ENCODE results near the gene EPS8L1.
"Not testable (repeated sequence)": the region's sequence is repeated elsewhere in the genome, so short reads cannot be mapped to it uniquely, and the experiment has no call there.

Gene EPS8L1

DNA sequence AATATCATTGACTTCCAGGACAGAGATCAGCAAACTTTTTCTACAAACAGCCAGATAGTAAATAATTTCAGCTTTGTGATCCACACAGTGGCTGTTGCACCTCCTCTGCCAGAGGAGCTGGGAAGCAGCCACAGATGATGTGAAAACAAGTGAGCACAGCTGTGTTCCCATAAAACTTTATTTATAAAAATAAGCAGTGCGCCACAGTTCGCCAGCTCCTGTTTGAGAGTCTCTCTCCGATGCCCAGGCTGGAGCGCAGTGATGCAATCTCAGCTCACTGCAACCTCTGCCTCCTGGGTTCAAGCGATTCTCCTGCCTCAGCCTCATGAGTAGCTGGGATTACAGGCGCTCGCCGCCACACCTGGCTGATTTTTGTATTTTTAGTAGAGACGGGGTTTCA is 10.2 kb upstream of the EPS8L1 start:
- Mint-ChIP-seq H3K27me3 (ENCODE audit: low read depth) (peaks cover 53% of the 10 kb centered on the region), H3K4me1 (ENCODE audit: low read depth) (peaks cover 15% of the 10 kb centered on the region)
- not testable (repeated sequence) for H3K4me3 Mint-ChIP-seq; H3K27ac Mint-ChIP-seq; H3K36me3 Mint-ChIP-seq (ENCODE audit: low read depth); H3K9me3 Mint-ChIP-seq

DNA sequence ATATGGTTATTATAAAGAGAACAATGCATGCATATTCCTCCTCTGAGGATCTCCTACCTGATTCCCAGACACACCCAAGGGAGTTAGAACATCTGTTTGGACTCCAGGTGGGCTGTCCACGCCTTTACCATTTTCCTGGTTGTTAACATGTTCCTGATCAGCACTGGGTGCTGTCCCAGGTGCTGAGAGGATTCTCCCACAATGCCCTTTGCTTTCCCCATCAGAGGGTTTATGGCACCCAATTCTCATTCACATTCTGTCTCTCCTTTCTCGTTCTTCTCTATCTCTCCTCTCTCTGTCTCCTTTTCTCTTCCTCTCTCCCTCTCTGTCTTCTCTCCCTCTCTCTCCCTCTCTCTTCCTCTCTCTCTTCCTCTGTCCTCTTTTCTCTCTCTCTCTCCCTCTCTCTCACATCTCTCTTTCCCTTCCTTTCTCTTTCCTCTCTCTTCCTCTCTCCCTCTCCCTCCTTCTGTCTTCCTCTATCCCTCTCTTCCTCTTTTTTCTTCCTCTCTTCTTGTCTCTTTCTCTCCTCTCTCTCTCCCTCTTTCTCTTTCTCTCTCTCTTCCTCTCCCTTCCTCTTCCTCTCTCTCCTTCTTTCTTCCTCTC is 9.5 kb upstream of the EPS8L1 start:
- H3K27ac Mint-ChIP-seq = no peak overlapping the region

DNA sequence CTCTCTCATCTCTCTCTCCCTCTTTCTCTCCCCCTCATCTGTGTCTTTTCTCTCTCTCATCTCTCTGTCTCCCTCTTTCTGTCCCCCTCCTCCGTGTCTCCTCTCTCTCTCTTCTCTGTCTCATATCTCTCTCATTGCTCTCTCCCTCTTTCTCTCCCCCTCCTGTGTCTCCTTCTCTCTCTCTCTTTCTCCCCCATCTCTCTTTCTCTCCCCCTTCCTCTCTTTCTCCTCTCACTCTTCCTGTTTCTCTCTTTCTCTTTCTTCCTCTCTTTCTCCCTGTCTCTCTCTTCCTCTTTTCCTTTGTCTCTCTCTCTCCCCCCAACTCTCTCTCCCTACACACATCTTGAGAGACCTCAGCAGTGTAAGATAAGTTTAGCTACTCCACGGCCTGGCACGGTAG is 7.8 kb upstream of the EPS8L1 start:
- H3K27me3 Mint-ChIP-seq (ENCODE audit: low read depth) = peaks cover 63% of the 10 kb centered on the region
- H3K36me3 Mint-ChIP-seq (ENCODE audit: low read depth) = no peaks in the 10 kb centered on the region
- no peak overlapping the region for H3K27ac Mint-ChIP-seq
- no peaks in the 10 kb centered on the region for H3K9me3 Mint-ChIP-seq
- peaks cover 12% of the 10 kb centered on the region for H3K4me1 Mint-ChIP-seq (ENCODE audit: low read depth)
- H3K4me3 Mint-ChIP-seq = no peak overlapping the region

More for the DNA sequence above, 9.5 kb upstream of the EPS8L1 start:
- Mint-ChIP-seq H3K4me3 (no peak overlapping the region), H3K4me1 (ENCODE audit: low read depth) (peaks cover 15% of the 10 kb centered on the region), H3K9me3 (no peaks in the 10 kb centered on the region), H3K36me3 (ENCODE audit: low read depth) (no peaks in the 10 kb centered on the region), H3K27me3 (ENCODE audit: low read depth) (peaks cover 55% of the 10 kb centered on the region)

DNA sequence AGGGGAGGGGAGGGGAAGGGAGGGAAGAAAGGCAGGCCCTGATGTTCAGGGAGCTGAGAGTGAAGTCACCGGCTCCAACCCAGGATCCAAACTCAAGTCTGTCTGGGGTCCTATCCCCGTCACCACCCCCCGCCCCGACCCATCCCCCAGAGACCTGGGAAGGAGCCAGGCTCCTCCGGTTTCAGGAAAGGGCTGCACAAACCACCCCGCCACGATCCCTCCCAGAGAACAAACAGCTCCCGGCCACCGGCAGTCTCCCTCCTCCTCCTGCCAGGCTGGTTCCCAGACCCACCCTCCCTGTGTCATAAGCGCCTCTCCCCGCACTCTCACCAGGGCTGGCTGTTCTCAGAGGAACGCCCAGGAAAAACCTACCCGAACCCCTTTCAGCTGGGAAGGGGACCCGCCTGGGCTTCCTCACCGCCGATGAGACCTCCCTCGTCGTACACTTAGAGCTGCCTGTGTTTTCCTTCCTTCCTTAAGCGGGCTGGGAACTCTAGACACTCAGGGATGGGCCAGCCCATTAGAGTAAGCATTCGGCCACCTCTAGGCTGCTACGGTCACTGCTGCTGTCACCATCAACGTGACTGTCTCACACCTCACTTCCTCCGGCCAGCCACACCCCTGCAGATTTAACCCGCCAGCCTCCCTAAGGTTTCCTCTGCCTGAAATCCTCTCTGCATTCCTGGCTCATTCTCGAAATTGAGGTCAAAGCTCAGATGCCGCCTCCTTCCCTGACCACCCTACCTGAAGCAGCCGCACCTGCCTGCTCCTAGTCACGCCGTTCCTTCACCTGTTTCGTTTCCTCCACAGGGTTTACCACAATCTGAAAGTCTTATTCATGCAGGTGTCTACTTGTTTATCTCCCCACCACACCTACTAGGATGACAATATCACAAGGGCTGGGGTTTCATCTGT is 6.5 kb upstream of the EPS8L1 start:
- H3K4me3 Mint-ChIP-seq = peak overlapping the region; percentile 65
- peaks cover 9% of the 10 kb centered on the region for H3K4me1 Mint-ChIP-seq (ENCODE audit: low read depth)
- H3K9me3 Mint-ChIP-seq = no peaks in the 10 kb centered on the region
- H3K36me3 Mint-ChIP-seq (ENCODE audit: low read depth) = no peaks in the 10 kb centered on the region
- peak overlapping the region; percentile 55 for H3K27ac Mint-ChIP-seq
- peaks cover 58% of the 10 kb centered on the region for H3K27me3 Mint-ChIP-seq (ENCODE audit: low read depth)

DNA sequence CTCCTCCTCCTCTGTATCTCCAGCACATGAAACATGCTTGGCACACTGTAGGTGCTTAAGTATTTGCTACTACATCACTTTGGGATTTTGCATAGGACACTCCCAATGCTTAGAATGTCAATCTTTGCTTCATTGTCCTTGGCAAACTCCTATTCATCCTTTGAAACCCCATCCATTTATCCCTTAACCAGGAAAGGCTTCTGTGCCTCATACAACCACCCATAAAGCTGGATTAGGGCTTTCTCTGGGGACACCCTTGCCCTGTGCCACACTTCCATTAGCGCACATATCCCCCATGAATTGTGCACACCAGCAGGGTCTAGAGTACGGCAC is 5.8 kb upstream of the EPS8L1 start:
- Mint-ChIP-seq H3K4me3 (no peak overlapping the region), H3K9me3 (no peaks in the 10 kb centered on the region), H3K4me1 (ENCODE audit: low read depth) (peaks cover 9% of the 10 kb centered on the region), H3K36me3 (ENCODE audit: low read depth) (no peaks in the 10 kb centered on the region), H3K27me3 (ENCODE audit: low read depth) (peaks cover 56% of the 10 kb centered on the region), H3K27ac (no peak overlapping the region)

DNA sequence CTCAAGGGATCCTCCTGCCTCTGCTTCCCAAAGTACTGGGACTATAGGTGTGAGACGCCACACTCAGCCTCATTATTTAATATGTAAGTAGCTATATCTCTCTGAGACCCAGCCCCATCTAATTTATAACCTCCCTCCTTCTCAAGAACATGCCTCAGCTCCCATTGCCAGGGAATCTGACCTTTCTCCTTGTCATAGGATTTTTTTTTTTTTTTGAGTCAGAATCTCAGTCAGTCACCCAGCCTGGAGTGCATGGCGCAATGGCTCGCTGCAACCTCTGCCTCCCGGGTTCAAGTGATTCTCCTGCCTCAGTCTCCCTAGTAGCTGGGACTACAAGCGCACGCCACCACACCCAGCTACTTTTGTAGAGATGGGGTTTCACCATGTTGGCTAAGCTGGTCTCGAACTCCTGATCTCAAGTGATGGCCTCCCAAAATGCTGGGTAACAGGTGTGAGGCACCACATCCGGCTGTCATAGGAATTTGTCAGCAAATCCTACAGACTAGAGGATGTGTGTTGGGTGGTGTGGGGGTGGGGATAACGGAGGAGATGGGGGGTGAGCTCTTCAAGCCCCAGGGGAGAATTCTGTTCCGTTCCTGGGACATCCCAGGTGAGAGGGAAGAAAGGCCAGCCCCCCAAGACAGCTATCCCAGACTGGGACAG is 5.1 kb upstream of the EPS8L1 start:
- H3K36me3 Mint-ChIP-seq (ENCODE audit: low read depth) = no peaks in the 10 kb centered on the region
- no peak overlapping the region for H3K27ac Mint-ChIP-seq
- no peaks in the 10 kb centered on the region for H3K9me3 Mint-ChIP-seq
- H3K4me3 Mint-ChIP-seq = no peak overlapping the region
- H3K27me3 Mint-ChIP-seq (ENCODE audit: low read depth) = peaks cover 56% of the 10 kb centered on the region
- peaks cover 9% of the 10 kb centered on the region for H3K4me1 Mint-ChIP-seq (ENCODE audit: low read depth)

DNA sequence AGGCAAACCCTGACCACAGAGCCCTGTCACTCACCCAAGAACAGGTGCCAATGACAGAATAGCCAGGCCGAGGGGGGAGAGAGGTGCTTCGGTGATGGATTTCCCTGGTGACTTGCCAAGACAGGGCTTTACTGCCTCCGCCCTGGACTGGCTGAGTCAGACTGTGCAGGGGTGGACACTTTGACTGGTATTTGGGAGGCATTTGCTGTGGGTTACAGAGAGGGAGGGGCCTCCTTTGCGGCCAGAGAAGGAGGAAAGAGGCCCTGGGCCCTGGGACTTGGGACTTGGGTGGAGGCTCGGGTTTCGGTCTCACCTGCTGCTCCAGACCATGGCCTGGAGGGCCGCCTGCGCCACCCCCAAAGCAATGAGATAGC is 4.6 kb upstream of the EPS8L1 start:
- H3K27me3 Mint-ChIP-seq (ENCODE audit: low read depth) = peaks cover 54% of the 10 kb centered on the region

DNA sequence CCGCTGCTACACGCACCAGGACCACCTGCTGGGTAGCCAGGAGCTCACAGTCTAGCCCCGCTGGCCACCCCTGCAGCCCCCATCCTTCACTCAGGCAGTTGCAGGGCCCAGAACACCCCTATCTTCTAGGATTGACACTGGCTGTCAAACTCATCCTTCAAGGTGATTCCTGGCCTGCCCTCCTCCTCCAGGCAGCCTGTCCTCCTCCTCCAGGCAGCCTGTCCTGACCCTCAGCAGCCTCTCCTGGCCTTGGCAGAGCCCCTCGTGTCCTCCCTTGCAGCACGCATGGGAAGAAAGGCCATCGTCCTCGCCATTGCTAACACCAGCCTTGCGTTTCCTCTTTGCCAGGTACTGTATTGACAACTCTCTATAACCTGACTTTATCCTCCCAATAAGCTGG is 3.8 kb upstream of the EPS8L1 start:
- H3K36me3 Mint-ChIP-seq (ENCODE audit: low read depth) = no peaks in the 10 kb centered on the region
- no peaks in the 10 kb centered on the region for H3K9me3 Mint-ChIP-seq
- peaks cover 9% of the 10 kb centered on the region for H3K4me1 Mint-ChIP-seq (ENCODE audit: low read depth)
- peaks cover 52% of the 10 kb centered on the region for H3K27me3 Mint-ChIP-seq (ENCODE audit: low read depth)
- H3K27ac Mint-ChIP-seq = no peak overlapping the region
- H3K4me3 Mint-ChIP-seq = no peak overlapping the region

More for the DNA sequence above, 4.6 kb upstream of the EPS8L1 start:
- Mint-ChIP-seq H3K27ac (no peak overlapping the region), H3K9me3 (no peaks in the 10 kb centered on the region), H3K4me1 (ENCODE audit: low read depth) (peaks cover 9% of the 10 kb centered on the region), H3K4me3 (no peak overlapping the region), H3K36me3 (ENCODE audit: low read depth) (no peaks in the 10 kb centered on the region)

DNA sequence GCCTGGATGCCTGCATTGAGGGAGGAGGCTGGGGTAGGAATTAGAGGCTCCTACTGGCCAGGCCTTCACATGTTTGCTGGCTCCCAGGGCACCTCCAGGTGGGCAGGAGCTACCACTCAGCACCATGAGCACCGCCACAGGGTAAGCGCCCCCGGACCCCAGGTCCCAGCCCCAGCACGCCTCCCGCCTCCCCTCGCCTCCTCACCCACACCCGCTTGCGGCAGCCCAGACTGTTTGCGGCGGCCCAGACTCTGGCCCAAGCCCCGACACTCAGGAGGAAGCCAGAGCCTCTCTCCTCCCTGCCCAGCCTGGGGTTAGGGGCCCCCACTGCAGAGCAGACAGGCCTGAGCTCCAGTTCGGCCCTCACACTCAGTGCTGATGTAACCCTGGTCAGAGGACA is 652 bp downstream of the EPS8L1 start:
- H3K27me3 Mint-ChIP-seq (ENCODE audit: low read depth) = peaks cover 17% of the 10 kb centered on the region

DNA sequence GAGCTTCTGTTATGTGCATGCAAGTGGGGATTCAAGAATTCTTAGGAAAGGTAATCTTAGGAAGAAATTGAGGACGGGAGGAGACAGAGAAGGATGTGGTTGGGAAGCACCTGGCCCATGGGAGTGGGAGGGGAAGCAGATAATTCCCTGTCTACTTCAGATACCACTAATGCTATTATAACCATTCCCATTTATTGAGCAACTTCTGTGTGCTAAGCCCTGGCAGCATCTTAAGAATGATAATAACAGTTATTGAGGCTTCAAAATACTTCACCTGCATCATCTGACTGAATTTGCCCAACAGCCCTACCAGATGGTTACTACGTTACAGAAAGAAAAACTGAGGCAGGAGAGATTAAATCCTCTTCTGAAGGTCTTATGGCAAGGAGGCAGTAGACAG is 1.4 kb downstream of the EPS8L1 start:
- Mint-ChIP-seq H3K4me3 (no peak overlapping the region), H3K27ac (no peak overlapping the region), H3K9me3 (no peaks in the 10 kb centered on the region), H3K4me1 (ENCODE audit: low read depth) (peaks cover 13% of the 10 kb centered on the region), H3K36me3 (ENCODE audit: low read depth) (no peaks in the 10 kb centered on the region), H3K27me3 (ENCODE audit: low read depth) (peaks cover 17% of the 10 kb centered on the region)

More for the DNA sequence above, 652 bp downstream of the EPS8L1 start:
- H3K4me1 Mint-ChIP-seq (ENCODE audit: low read depth) = peaks cover 12% of the 10 kb centered on the region
- no peaks in the 10 kb centered on the region for H3K9me3 Mint-ChIP-seq
- H3K27ac Mint-ChIP-seq = no peak overlapping the region
- H3K36me3 Mint-ChIP-seq (ENCODE audit: low read depth) = no peaks in the 10 kb centered on the region
- H3K4me3 Mint-ChIP-seq = no peak overlapping the region

DNA sequence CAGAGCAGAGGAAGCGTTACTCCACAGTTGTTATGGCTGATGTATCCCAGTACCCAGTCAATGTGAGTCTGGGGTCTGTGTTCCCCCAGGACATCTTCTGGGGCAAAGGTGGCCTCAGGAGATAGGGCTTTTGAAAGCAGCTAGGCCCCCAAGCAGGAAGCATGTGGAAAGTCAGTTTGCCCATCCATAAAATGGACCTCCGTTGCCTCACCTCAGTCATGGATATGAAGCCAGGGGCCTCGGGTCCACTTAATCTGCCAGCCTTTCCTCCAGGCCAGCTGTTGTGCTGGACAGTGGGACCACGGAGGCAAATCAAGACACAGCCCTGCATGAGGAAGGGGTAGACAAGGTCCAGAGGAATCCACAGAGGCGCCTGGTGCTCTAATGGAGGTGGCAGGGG is 3.3 kb downstream of the EPS8L1 start:
- peaks cover 27% of the 10 kb centered on the region for H3K27me3 Mint-ChIP-seq (ENCODE audit: low read depth)
- no peak overlapping the region for H3K27ac Mint-ChIP-seq
- H3K9me3 Mint-ChIP-seq = no peaks in the 10 kb centered on the region
- H3K4me3 Mint-ChIP-seq = no peak overlapping the region
- H3K4me1 Mint-ChIP-seq (ENCODE audit: low read depth) = peaks cover 19% of the 10 kb centered on the region
- no peaks in the 10 kb centered on the region for H3K36me3 Mint-ChIP-seq (ENCODE audit: low read depth)

DNA sequence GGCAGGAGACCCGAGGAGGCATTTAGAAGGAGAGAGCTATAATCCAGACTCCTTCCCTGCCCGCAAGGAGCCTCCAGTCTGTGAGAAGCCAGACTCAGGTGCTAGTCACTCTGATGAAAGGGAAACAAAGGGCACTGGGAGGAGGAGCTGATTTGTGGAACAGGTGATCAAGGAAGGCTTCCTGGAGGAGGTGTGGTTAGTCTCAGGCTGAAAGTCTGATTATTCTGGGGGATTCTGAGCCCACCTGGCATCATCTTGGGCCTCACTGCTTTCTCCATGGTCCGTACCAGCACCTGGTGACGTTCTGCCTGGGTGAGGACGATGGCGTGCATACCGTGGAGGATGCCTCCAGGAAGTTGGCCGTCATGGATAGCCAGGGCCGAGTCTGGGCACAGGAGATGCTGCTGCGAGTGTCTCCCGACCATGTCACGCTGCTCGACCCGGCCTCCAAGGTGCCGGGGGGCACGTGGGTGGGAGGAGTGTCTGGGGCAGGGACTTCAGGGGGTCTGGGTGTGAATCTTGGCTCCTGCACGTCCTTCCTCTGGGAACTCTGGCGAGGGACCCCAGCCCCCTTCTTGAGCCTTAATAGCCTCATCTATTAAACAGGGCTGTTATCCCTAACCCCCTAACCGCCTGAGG is 3.9 kb downstream of the EPS8L1 start:
- H3K4me3 Mint-ChIP-seq = peak overlapping the region; percentile 90
- H3K9me3 Mint-ChIP-seq = no peaks in the 10 kb centered on the region
- H3K27ac Mint-ChIP-seq = no peak overlapping the region
- no peaks in the 10 kb centered on the region for H3K36me3 Mint-ChIP-seq (ENCODE audit: low read depth)
- H3K27me3 Mint-ChIP-seq (ENCODE audit: low read depth) = peaks cover 28% of the 10 kb centered on the region
- H3K4me1 Mint-ChIP-seq (ENCODE audit: low read depth) = peaks cover 21% of the 10 kb centered on the region

DNA sequence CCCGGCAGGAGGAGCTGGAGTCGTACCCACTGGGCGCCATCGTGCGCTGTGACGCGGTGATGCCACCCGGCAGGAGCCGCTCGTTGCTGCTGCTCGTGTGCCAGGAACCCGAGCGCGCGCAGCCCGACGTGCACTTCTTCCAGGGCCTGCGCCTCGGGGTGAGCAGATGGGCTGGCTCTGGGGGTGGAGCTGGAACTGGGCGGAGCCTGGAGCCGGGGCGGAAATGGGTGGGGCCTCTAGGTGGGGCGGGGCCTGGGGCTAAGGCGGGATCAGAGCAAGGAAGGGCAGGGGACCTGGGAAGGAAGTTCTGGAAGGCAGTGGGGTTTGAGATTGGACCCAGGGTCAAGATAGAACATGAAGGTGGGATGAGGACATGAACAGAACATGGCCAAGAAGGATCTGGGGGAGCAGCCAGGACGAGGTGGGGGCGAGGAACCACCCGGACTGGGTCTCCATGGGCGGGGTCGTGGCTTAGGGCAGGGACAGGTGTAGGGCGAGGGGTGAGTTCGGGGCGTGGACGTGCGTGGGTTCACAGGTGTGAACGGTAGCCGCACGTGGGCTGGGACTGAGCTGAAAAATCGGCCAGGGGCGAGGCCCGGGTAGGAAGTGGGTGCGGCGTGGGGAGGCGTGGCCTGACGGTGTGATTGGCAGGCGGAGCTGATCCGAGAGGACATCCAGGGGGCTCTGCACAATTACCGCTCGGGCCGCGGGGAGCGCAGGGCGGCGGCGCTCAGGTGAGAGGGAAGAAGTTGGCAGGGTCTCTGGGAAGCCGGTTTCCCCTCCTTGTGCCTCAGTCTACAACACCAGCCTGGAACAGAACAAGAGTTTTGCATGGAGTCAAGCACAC is 4.7 kb downstream of the EPS8L1 start:
- no peaks in the 10 kb centered on the region for H3K36me3 Mint-ChIP-seq (ENCODE audit: low read depth)
- H3K27ac Mint-ChIP-seq = peak overlapping the region; percentile 96
- H3K4me3 Mint-ChIP-seq = peak overlapping the region; percentile 90
- peaks cover 21% of the 10 kb centered on the region for H3K4me1 Mint-ChIP-seq (ENCODE audit: low read depth)
- no peaks in the 10 kb centered on the region for H3K9me3 Mint-ChIP-seq
- H3K27me3 Mint-ChIP-seq (ENCODE audit: low read depth) = peaks cover 33% of the 10 kb centered on the region
